ENCODE data around the gene CDC42EP3. TPM values are rescaled to one million over a fixed set of nuclear protein-coding genes. Genes with fewer than 3 reads are reported as not detected.

The CDC42EP3 gene
- total and polyA plus RNA-seq, 12 donors = 4.2 to 30.2 (median 10.7) TPM

GRCh38 chr2:37705191-37705590, 33.7 kb upstream of the CDC42EP3 start:
- H3K9me3 ChIP-seq (replicated peaks in 1 of 3) = no peaks in the 10 kb centered on the region
- no peaks in the 10 kb centered on the region for H3K36me3 ChIP-seq (replicated peaks in 1 of 2)
- H3K27ac ChIP-seq = no peak overlapping the region
- DNase-seq = no peak
- WGBS, 4 donors = 67 to 89% (median 77%) methylated on average over 2 of the region's 2 CpGs
- H3K27me3 ChIP-seq = no peaks in the 10 kb centered on the region
- no peaks in the 10 kb centered on the region for H3K4me1 ChIP-seq (replicated peaks in 1 of 2)
- no peak for TF ChIP-seq CTCF (IDR thresholded peaks at IDR 0.05)
- no peak for TF ChIP-seq POLR2A (IDR thresholded peaks at IDR 0.05)
- intact Hi-C loops (cut with DNase I) = no loop called here
- H3K4me3 ChIP-seq = no peak overlapping the region

GRCh38 chr2:37698931-37699481, 27.6 kb upstream of the CDC42EP3 start:
- WGBS, 4 donors = 83 to 94% (median 89%) methylated on average over 2 of the region's 2 CpGs
- Histone ChIP-seq H3K4me3 (no peak overlapping the region), H3K36me3 (replicated peaks in 1 of 2) (no peaks in the 10 kb centered on the region), H3K4me1 (replicated peaks in 1 of 2) (no peaks in the 10 kb centered on the region), H3K9me3 (replicated peaks in 1 of 3) (no peaks in the 10 kb centered on the region), H3K27me3 (no peaks in the 10 kb centered on the region), H3K27ac (no peak overlapping the region)
- intact Hi-C loops (cut with DNase I) = no loop called here
- DNase-seq = no peak
- TF ChIP-seq CTCF (IDR thresholded peaks at IDR 0.05) (no peak), POLR2A (IDR thresholded peaks at IDR 0.05) (no peak)

- TF ChIP-seq POLR2A (IDR thresholded peaks at IDR 0.05) = no peak
- TF ChIP-seq CTCF (IDR thresholded peaks at IDR 0.05) = no peak
- DNase-seq = no peak
- H3K9me3 ChIP-seq (replicated peaks in 1 of 3) = no peaks in the 10 kb centered on the region
- H3K4me3 ChIP-seq = no peak overlapping the region
- no peaks in the 10 kb centered on the region for H3K27me3 ChIP-seq
- H3K36me3 ChIP-seq (replicated peaks in 1 of 2) = no peaks in the 10 kb centered on the region
- H3K27ac ChIP-seq = no peak overlapping the region
- H3K4me1 ChIP-seq (replicated peaks in 1 of 2) = no peaks in the 10 kb centered on the region
- 82 to 88% (median 86%) methylated on average over 4 of the region's 4 CpGs for WGBS, 4 donors
- intact Hi-C loops (cut with DNase I) = no loop called here
Observed at GRCh38 chr2:37695336-37695735, 23.9 kb upstream of the CDC42EP3 start.

GRCh38 chr2:37692711-37693110, 21.3 kb upstream of the CDC42EP3 start:
- DNase-seq = no peak
- Histone ChIP-seq H3K36me3 (replicated peaks in 1 of 2) (no peaks in the 10 kb centered on the region), H3K27me3 (no peaks in the 10 kb centered on the region), H3K4me3 (no peak overlapping the region), H3K4me1 (replicated peaks in 1 of 2) (no peaks in the 10 kb centered on the region), H3K9me3 (replicated peaks in 1 of 3) (no peaks in the 10 kb centered on the region), H3K27ac (no peak overlapping the region)
- TF ChIP-seq CTCF (IDR thresholded peaks at IDR 0.05) (no peak), POLR2A (IDR thresholded peaks at IDR 0.05) (no peak)
- intact Hi-C loops (cut with DNase I) = no loop called here

All from adrenal gland (tissue), 12 donors.